Stimulated activated CD4-positive, alpha-beta T cell treated with anti-CD3 and anti-CD28 coated beads, TNF-alpha, amount 100 ng/mL, for 4 hours (primary cell): Measurements from ENCODE around the gene CAMK2N2.
"Not testable (repeated sequence)": the region's sequence is repeated elsewhere in the genome, so short reads cannot be mapped to it uniquely, and the experiment has no call there.

Experiments
- DNase-seq, 3 experiments: peaks; one replicate each; pipeline ENCODE4 v3.0.0-alpha.2; 2020; ENCODE audit warnings: low read depth in 3 of 3

The CAMK2N2 gene

DNA sequence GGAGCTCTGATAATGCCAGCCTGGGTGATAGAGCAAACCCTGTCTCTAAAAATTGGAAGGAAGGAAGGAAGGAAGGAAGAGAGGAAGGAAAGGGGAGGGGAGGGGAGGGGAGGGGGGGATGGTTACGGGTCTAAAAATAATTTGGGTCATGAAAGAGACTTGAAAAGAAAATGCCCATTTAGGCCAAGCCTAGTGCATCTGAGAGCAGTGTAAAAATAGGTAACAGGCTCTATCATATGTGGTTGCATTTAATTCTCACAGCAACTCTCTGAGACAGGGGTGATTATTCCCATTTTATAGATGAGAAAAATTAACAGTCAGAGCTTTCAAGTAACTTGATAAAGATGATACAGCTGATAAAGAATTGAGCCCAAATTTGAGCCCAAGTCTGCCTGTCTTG is 10.9 kb upstream of the CAMK2N2 start:
- no peak for DNase-seq

DNA sequence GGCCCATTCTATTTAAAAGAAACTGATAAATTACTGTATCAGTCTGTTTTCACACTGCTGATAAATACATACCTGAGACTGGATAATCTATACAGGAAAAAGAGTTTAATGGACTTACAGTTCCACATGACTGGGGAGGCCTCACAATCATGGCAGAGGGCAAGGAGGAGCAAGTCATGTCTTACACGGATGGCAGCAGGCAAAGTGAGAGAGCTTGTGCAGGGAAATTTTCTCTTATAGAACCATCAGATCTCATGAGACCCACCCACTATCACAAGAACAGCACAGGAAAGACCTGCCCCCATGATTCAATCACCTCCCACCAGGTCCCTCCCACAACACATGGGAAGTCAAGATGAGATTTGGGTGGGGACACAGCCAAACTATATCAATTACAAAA is 5.9 kb upstream of the CAMK2N2 start:
- DNase-seq = not testable (repeated sequence)

DNA sequence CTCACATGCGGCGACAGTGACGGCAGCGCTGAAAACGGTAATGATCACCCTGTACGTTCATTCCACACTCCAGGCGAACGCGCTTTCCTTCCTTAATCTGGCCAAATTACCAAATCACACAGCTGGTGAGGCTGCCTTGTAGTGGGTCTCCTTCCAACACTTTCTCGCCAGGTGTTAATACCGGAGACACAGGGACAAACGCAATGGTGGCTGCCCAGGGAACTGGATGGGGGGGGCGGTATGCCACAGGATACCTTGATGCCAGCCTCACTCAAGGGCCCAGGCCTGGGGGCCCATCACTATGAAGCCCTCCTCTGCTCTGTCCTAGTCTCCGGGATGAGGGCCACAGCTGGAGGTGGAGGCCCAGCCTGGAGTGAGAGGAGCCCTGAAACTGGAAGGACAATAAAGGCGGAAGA is 1.4 kb upstream of the CAMK2N2 start:
- DNase-seq = no peak

DNA sequence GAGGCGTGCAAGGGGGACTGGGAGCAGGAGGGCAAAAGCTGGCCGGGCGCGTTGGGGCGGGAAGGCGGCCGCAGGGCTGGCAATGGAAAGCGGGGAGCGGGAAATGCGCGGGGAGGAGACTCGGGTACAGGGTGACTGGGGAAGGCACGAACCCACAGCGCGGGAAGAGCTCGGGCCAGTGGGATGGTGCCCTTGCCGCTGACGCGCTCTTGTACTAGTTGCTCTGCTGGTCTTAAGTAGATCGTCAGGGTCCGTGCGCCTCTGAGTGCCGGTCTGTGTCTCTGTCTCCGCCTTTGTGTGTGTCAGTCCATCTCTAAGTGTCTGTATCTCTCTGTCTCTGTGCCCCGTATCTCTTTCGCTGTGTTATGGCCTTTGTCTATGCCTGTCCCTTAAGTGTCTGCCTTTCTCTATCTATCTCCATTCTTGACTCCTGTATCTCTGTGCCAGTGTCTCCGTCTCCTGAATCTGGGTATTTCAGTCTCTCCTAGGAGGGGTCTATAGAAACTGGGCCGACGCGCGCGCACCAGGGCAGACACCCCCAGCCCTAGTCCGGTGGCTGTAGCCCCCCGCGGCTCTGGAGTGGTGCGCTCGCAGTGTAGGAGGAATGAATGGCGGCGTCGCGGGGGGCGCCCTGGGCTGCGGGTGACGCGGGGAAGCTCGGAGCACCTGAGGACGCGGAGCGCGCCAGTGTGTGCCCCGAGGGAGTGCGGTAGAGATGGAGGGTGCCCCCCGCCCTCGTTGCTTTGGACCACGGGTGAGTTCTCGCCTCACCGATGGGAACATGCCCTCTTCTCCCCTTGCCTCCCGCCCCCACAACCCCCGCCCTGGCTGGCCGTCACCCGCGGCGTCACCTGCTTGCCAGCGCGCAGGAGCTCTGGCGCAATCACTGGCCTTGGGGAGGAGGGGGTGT is 756 bp upstream of the CAMK2N2 start:
- DNase-seq = no peak

DNA sequence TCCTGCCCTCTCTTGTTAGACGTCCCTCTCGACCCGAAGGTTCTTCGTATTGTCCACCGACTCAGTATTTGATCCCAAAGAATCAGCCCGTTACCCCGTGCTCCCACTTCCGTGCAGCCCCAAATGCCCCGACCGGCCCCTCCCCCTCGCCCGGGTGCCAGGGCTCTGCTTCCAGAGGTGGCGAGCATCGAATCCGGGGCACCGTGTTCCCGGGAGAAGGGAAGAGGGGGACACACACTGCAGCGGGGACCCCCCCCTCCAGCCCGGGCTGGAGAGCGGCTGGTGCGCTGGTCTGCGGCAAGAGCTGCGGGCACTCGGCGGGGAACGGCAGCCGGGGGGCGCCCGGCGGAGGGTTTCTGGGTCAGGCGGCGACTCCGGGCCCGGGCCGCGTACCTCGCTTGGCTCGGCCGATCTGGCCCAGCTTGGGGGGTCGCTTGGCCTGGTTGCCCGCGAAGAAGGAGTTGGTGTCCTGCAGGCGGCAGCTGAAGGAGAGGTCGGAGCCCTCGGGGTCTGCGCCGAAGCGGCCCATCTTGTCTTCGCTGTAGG is 556 bp downstream of the CAMK2N2 start:
- DNase-seq = no peak

DNA sequence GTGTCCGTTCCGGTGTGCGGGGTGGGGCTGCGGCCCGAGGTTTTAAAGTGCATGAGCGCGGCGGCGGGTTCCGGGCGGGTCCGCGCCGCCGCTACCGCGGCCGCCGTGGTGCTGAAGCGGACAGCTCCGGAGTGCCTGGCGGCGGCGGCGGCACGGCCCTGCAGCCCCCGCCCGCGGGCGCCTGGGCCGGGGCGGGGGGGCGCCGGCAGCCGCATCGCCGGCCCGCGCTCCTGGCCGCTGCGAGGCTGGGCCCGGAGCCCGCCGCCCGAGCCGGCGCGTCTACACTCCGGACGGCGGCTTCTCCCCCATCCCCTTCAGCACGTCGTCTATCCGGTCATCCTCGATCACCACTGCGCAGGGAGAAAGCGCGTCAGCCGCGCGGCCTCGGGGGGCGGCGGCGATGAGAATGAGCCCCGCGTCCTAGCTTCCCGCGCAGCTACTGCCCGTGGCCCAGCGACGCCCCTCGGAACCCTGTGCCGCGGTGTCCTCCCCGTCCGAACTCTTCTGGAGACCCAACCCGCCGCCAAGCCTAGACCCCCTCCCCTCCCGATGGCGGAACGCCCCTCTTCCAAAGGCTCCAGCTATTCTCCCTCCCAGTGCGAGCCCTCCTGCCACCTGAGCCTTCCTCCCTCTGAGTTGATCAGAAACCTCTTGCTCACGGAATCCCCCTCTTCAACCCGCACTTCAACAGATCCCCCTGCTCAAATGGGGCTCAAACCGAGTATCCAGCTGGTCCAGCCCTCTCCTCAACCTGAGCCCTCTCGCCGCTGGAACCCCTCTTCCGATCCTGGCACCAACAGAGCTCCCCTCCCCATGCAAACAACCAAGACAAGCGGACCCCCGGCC is 1.3 kb downstream of the CAMK2N2 start:
- DNase-seq = no peak

DNA sequence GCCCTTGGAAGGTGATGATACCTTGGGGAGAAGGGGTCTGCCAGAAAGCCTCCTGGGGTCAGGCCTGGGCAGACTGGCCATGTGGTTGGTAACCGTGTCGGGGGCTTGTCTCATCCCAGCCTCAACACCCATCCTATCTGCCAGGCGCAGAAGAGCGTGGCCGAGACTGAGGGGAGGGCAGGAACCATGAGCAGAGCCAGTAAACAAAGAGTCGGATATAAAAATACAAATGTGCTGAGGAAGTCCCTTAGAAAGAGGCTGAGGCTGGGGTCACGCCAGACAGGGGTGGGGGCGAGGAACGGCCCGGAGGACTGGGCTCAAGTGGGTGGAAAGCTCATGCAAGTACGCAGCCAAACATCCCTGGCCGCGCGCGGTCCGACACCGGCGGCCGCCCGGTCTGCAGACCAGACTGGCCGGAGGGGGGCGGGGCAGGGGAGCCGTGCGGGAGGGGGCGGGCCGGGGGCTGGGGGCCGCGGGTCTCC is 1.9 kb downstream of the CAMK2N2 start:
- DNase-seq = no peak

DNA sequence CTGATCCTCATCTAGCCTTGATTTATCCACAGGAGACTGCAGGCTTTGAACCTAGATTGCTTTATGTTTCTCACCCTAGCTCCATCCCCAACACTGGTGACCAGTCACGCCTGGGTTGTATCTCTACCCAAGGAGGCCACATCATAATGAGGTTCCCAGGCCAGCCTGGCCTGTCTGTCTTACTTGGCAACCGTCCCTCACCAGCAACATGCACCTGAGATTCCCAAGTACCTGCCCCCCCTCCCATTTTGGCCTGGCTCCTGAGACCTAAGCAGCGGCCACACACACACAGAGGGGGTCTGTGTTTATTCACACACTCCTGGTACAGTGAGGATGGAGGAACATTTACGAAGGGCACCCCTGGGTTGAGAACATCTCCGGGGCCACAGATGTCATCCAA is 2.4 kb downstream of the CAMK2N2 start:
- no peak for DNase-seq

DNA sequence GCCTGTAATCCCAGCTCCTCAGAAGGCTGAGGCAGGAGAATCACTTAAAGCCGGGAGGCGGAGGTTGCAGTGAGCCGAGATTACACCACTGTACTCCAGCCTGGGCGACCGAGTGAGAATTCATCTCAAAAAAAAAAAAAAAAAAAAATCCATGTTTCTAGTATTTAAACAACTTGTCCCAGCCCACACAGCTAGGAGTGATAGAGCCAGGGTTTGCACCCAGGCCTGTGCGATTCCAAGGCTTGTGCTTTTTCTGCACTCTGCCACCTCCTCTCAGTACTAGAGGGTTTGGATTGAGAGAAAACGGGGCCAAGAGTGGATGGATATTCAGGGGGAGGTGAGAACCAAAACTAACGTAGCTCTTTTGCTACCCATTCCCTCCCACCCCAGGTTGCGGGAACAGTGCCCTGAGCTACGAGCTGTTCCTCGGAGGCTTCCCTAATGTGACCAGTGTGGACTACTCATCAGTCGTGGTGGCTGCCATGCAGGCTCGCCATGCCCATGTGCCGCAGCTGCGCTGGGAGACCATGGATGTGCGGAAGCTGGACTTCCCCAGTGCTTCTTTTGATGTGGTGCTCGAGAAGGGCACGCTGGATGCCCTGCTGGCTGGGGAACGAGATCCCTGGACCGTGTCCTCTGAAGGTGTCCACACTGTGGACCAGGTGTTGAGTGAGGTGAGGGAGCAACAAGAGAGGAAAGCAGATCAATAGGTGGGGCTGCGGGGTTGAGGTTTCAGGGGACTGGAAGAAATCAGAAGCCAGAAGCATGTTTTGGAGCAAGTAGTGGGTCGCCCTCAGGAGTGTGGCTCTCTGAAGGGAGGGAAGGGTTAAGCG is 4.1 kb downstream of the CAMK2N2 start:
- DNase-seq = no peak

DNA sequence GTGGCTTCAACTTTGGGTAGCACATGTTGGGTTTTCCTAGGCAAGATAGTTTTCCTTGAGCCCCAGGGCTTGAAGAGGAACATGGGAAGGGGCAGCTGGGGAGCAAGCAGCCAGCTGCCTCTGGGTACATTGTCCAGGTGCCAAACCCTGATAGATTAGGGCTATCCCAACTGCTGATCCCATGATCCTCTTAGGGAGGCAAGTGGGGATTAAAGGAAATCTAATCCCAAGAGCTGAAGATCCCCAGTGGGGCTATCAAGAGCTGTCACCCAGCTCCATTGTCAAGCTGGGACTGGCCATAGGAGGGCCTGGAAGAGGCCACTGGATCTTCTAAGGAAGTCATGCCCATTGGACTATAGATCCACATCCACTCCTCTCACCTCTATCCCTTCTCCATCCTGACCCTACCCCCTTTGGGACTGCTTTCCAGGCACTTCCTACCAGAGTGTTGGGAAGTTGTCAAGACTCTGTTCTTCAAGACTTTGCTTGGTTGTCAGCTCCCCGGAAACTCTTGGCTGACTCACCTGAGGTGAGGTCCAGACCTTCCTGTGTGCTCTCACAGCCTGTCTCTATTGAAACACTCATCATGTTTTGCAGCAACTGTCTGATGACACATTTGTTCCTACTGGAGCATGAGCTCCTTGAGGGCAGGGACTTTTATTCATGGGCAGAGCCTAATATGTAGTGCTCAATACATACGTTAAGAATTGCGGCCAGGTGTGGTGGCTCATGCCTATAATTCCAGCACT is 5.9 kb downstream of the CAMK2N2 start:
- no peak for DNase-seq

DNA sequence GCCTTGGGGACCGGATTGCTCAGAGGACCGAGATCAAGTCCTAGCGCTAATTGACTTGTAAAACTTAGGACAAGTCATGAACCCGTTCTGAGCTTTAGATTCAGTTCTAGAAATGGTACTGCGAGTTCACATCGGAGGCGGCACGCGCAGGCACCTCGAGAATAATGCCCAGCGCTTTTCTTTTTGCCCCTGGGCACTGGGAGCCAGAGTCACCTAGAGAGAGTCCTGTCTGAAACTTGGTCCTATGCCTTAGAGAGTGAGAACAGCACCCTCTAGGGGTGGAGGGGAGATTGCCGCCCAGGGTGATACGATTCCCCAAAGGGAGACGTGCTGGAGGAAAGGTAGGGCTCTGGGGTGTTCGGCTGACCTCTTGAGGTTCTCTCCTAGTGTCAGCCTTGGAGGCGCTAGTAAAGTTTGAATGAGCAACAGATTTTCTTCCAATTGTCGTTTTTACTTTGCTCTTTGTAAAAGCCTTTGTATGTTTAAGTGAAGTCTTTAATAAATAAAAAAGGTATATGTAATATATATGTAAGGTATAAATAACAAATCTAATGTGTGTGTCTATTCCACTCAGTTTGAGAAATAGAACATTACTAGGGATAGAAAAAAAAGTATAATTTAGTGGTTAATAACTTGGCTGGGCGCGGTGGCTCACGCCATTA is 11.1 kb downstream of the CAMK2N2 start:
- peak; percentile 79 to 81 (median 80) for DNase-seq

DNA sequence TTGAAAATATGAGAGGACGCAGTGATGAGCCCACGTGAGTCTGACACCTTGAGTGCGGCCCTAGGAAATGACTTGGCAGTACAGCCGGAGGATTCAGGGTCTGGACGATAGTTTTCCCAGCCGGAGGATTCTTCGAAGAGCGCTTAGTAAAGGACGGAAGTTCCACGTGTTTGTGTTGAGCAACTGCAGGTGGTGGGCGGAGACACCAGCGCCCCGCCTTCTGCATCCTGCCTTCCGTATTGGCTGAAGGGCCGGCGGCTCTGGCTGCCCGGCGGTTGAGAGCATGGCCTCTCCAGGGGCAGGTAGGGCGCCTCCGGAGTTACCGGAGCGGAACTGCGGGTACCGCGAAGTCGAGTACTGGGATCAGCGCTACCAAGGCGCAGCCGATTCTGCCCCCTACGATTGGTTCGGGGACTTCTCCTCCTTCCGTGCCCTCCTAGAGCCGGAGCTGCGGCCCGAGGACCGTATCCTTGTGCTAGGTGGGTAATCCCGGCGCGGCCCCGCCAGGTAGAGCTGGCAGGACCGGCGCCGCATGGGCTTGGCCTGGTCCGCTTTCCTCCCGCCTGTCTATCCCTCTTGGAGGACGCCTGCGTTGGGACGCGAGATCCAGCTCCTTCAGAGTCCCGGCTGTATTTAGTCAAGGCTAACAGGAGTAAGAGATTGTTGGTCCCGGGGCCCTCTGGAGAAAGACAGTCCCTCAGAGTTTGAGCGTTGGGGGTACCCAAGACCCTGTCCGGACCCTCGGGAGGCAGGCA is 11.8 kb downstream of the CAMK2N2 start, which contains the start of gene EEF1AKMT4:
Gene EEF1AKMT4 (plus strand): TSS at position 261 of the 755 bp plus-strand sequence. CDS start 23 bp downstream, at position 284.
- peak; percentile 89 to 91 (median 91) for DNase-seq

DNA sequence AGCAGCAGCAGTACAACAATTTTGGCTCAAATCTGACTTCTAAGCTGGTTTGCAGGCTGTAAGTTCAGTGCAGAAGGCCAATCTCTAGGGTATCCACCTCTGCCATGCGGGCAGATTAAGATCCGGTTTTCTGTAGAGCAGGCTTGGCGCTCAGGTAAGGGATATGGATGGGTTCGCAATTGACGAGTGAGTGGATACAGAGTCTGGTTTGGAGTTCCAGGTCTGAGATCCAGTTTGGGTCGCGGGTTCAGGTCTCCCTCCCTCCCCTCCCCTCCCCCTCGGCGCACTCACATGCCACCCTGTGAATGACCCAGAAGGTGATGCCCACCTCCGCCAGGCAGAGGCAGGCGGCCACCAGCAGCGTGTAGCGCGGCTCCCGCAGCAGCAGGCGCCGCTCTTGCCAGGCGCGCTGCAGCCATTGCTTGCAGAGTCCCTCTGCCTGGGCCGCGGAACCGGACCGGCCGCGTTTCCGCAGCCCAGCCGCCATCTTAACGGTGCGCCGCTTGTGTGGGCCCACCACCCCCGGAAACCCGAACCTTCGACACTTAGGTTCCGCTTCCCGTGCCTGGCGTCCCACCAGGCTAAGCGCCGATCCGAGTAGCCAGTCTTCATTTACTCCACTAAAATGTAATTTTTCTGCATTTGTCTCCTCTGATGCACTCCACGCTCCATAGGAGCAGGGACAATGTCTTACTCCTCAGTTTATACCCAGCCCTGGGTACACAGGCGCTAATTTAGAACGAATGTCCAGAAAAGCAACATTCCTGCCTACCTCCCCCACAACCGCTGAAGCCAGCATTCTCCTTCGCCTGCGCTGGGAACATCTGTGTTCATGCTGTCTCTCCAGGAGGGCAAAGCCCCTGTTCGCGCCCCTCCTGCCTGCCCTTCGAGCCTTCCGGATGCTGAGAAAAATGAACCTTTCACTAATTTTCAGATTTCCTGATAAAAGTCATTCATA is 12.6 kb downstream of the CAMK2N2 start, which contains the start of gene ALG3:
Gene ALG3 (minus strand): TSS at position 509 of the 958 bp plus-strand sequence. CDS start 22 bp downstream, at position 487.
- DNase-seq = peak; percentile 75 to 80 (median 76)

DNA sequence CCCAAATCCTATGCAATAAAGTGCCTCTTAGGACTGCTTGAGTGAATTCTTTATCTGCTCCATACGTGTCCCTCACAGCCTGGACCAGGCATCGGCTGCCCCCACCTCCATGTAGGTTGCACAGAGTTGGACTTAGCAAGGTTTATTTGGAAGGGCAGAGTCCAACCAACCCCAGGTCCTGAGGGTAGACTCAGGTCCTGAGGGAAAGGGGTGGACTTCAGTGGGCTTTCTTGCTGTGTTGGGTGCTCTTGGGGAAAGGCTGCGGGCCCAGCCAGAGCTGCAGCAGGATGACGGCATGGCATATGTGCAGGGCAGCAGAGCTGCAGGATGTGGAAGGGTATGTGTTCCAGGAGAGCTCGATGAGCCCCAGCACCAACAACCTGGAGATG is 19.1 kb downstream of the CAMK2N2 start:
- no peak for DNase-seq

DNA sequence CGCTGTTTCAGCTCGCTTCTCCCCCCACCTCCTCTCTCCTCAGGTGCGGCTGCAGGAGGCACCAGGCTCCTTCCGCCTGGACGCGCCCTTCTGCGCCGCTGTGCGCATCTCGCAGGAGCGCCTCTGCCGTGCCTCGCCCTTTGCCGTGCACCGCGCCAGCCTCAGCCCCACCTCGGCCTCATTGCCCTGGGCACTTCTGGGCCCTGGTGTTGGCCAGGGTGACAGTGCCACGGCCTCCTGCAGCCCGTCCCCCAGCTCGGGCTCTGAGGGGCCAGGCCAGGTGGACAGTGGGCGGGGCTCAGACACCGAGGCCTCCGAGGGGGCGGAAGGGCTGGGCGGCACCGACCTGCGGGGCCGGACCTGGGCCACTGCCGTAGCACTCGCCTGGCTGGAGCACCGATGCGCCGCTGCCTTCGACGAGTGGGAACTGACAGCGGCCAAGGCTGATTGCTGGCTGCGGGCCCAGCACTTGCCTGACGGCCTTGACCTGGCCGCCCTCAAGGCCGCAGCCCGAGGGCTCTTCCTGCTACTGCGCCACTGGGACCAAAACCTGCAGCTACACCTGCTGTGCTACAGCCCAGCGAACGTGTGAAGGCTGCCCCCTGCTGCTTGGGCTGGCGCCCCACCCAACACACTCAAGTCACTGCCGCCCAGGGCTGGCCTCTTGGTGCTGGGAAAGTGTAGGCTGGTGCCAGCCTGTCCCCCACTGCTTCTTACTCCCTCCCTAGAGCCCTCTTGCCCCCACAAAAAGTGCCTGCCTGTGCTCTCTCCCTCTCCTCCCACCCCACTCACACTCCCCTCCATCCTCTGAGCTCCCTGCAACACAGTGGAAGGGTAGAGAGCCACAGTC is 19.7 kb downstream of the CAMK2N2 start:
- no peak for DNase-seq

DNA sequence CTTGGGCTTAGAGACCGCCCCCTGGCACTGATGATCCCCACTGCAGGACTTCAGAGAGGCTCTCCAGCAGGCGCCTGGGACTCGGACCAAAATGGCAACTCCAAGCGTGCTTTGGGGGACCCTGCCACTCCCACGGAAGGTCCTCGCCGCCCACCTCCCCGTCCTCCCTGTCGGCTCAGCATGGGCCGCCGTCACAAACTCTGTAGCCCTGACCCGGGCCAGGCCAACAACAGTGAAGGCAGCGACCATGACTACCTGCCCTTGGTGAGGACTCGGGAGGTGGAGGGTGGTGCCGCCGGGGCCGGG is 20.3 kb downstream of the CAMK2N2 start:
- DNase-seq = no peak
